Esophagus squamous epithelium (tissue), 4 donors: ENCODE data around the gene TMEM9B.

Experiments
- CTCF ChIP-seq, 6 experiments: fragments of 450-650 bp in 4 of 6; fragments of 200-600 bp in 2 of 6; sonication (generic) in 2 of 6; IDR thresholded peaks; one replicate each; pipeline ENCODE4 v1.5.1; 2016 to 2019; ENCODE audit warnings: antibody characterized with exemption in 6 of 6, mild to moderate bottlenecking in 4 of 6, moderate library complexity in 4 of 6
- POLR2A ChIP-seq, 4 donors: fragments of 450-650 bp; IDR thresholded peaks; one replicate each; pipeline ENCODE4 v1.6.1; 2017; ENCODE audit warnings: antibody characterized with exemption in 4 of 4, mild to moderate bottlenecking in 4 of 4, moderate library complexity in 3 of 4

- TF ChIP-seq CTCF (IDR thresholded peaks at IDR 0.05) (no peak), POLR2A (IDR thresholded peaks at IDR 0.05) (no peak)
Measured at GRCh38 chr11:8927233-8927632, 37.0 kb downstream of the TMEM9B start.
